H1 (cell line): Measurements from ENCODE around the gene ARHGAP22. TPM values are rescaled to one million over a fixed set of nuclear protein-coding genes. Genes with fewer than 3 reads are reported as not detected.

ENCODE experiments used
- BCL11A ChIP-seq, 2 experiments: IDR thresholded peaks; one replicate each; pipeline ENCODE4 v1.6.1; 2011; ENCODE audit warnings: low read depth in 2 of 2, low read length in 2 of 2, mild to moderate bottlenecking in 2 of 2
- HDAC2 ChIP-seq, 2 experiments: fragments of 300-600 bp in 1 of 2; sonication (generic) in 1 of 2; IDR thresholded peaks; 2 replicates each; pipeline ENCODE4 v1.6.1; 2011 to 2012; ENCODE audit warnings: low read depth in 2 of 2, low read length in 2 of 2, mild to moderate bottlenecking in 2 of 2, moderate library complexity in 2 of 2, borderline replicate concordance in 1 of 2, inconsistent platforms in 1 of 2
- polyA plus RNA-seq, 7 experiments: library from polyadenylated mRNA; depleted of rRNA in 3 of 7; stranded (reverse) in 5 of 7; unstranded in 2 of 7; fragments of >200 nt in 5 of 7; fragments of 200-250 nt in 2 of 7; gene quantifications; 1 replicate in 5 of 7; 2 replicates in 1 of 7; 4 replicates in 1 of 7; pipeline versions ENCODE4 v1.2.1 to v1.2.3, GENCODE V29; 2011 to 2013; ENCODE audit warnings: missing spikeins in 2 of 7, mixed read lengths in 2 of 7
- total RNA-seq: library from RNA; stranded (reverse); fragmentation: NEBNext Ultra II Directional; extraction: Animal tissue kit (Norgen Biotek cat#: 25700); gene quantifications from 2 replicates; pipeline ENCODE4 v1.2.1, GENCODE V29; 2021

The ARHGAP22 gene
- total and polyA plus RNA-seq, 2 of the 8 experiments (the other 6 are each of a cell fraction or from before 2014, with no cell fraction given), result 3.6 to 11.2 TPM

DNA sequence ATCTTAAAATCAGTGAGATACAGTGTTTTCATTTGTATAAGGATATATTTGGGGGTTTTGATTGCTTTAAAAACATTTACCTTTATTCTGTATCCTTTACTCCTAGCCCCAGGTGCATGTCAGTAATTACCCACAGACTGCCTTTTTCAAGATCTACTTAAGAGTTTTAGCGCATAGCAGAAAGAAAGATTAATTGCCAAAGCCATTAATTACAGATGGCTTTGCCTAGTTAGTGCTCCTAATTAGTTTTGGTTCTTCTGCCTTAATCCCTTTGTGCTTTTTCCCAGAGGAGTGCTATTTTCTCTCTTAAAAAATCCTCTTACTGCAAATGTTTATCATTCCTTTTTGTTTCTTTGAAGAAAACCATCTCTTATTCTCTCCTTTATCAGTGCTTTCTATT is 175.6 kb downstream of the ARHGAP22 start (continued):
- TF ChIP-seq BCL11A (IDR thresholded peaks at IDR 0.05; ENCODE audit: low read depth in 2 of 2, low read length in 2 of 2) (no peak), HDAC2 (IDR thresholded peaks at IDR 0.05; ENCODE audit: borderline replicate concordance in 1 of 2, low read depth in 2 of 2, low read length in 2 of 2) (no peak)
